BLaER1 treated with 17β-estradiol and CSF1 and Interleukin-3, amounts not matched to agents 10 nM and 100 nM (cell line): Measurements from ENCODE around the gene GRIP2.

Experiments
- H3K27ac ChIP-seq, 11 experiments: shearing (Covaris generic); formaldehyde crosslinking; 2 replicates each; pipeline ENCODE4 v1.8.1; 2022
- H3K27me3 ChIP-seq, 11 experiments: shearing (Covaris generic); formaldehyde crosslinking; 2 replicates each; pipeline ENCODE4 v1.8.1; 2022
- H3K36me3 ChIP-seq, 11 experiments: shearing (Covaris generic); formaldehyde crosslinking; 2 replicates each; pipeline ENCODE4 v1.8.1; 2022
- H3K4me1 ChIP-seq, 10 experiments: shearing (Covaris generic); formaldehyde crosslinking; 2 replicates each; pipeline ENCODE4 v1.8.1; 2022
- H3K4me2 ChIP-seq, 11 experiments: shearing (Covaris generic); formaldehyde crosslinking; 2 replicates each; pipeline ENCODE4 v1.8.1; 2022
- H3K4me3 ChIP-seq, 10 experiments: shearing (Covaris generic); formaldehyde crosslinking; 2 replicates each; pipeline ENCODE4 v1.8.1; 2022
- H3K9ac ChIP-seq, 11 experiments: shearing (Covaris generic); formaldehyde crosslinking; 2 replicates each; pipeline ENCODE4 v1.8.1; 2022
- H3K9me3 ChIP-seq, 11 experiments: shearing (Covaris generic); formaldehyde crosslinking; replicated peaks in 1 of 11; 2 replicates each; pipeline ENCODE4 v1.8.1; 2022
- H4K20me1 ChIP-seq, 11 experiments: shearing (Covaris generic); formaldehyde crosslinking; 2 replicates each; pipeline ENCODE4 v1.8.1; 2022
- Cebpa-rat ChIP-seq, 11 experiments: shearing (Covaris generic); IDR thresholded peaks; 2 replicates each; pipeline ENCODE4 v1.8.1; 2022

GRIP2 gene

GRCh38 chr3:14503033-14503705, 37.0 kb downstream of the GRIP2 start:
- Histone ChIP-seq H3K27me3 (no peaks in the 10 kb centered on the region), H4K20me1 (no peaks in the 10 kb centered on the region; a peak in 1 of 22 replicates), H3K36me3 (no peaks in the 10 kb centered on the region), H3K4me2 (no peak overlapping the region), H3K9ac (no peak overlapping the region), H3K9me3 (peaks cover 12 to 19% (median 15%) of the 10 kb centered on the region in 11 experiments), H3K4me3 (no peak overlapping the region), H3K4me1 (peaks cover 0 to 13% (median 7%) of the 10 kb centered on the region in 10 experiments; a peak in 11 of 20 replicates), H3K27ac (no peak overlapping the region)
- TF ChIP-seq Cebpa-rat (IDR thresholded peaks at IDR 0.05) = no peak

- Histone ChIP-seq H3K4me1 (peaks cover 0 to 8% (median 5%) of the 10 kb centered on the region in 10 experiments; a peak in 10 of 20 replicates), H4K20me1 (no peaks in the 10 kb centered on the region; a peak in 1 of 22 replicates), H3K9me3 (peaks cover 12 to 19% (median 15%) of the 10 kb centered on the region in 11 experiments), H3K36me3 (no peaks in the 10 kb centered on the region), H3K27ac (no peak overlapping the region), H3K4me2 (no peak overlapping the region), H3K9ac (no peak overlapping the region), H3K4me3 (no peak overlapping the region), H3K27me3 (no peaks in the 10 kb centered on the region)
- no peak for TF ChIP-seq Cebpa-rat (IDR thresholded peaks at IDR 0.05)
Observed at GRCh38 chr3:14502472-14502871, 37.7 kb downstream of the GRIP2 start.

GRCh38 chr3:14497321-14497720, 42.8 kb downstream of the GRIP2 start:
- H3K4me3 ChIP-seq = no peak overlapping the region
- H3K36me3 ChIP-seq = no peaks in the 10 kb centered on the region
- no peak for TF ChIP-seq Cebpa-rat (IDR thresholded peaks at IDR 0.05)
- H3K4me1 ChIP-seq = no peaks in the 10 kb centered on the region
- no peak overlapping the region for H3K9ac ChIP-seq
- no peaks in the 10 kb centered on the region for H3K27me3 ChIP-seq
- H4K20me1 ChIP-seq = peaks cover 0 to 18% (median 0%) of the 10 kb centered on the region in 11 experiments; a peak in 4 of 22 replicates
- H3K27ac ChIP-seq = no peak overlapping the region
- H3K4me2 ChIP-seq = no peak overlapping the region
- peaks cover 4 to 8% (median 5%) of the 10 kb centered on the region in 11 experiments for H3K9me3 ChIP-seq

- no peak for TF ChIP-seq Cebpa-rat (IDR thresholded peaks at IDR 0.05)
- Histone ChIP-seq H3K27ac (no peak overlapping the region), H4K20me1 (peaks cover 0 to 28% (median 0%) of the 10 kb centered on the region in 11 experiments; a peak in 6 of 22 replicates), H3K9me3 (peaks cover 0 to under 1% (median 0%) of the 10 kb centered on the region in 11 experiments; a peak in 1 of 22 replicates), H3K27me3 (no peaks in the 10 kb centered on the region), H3K4me2 (no peak overlapping the region), H3K9ac (no peak overlapping the region), H3K36me3 (no peaks in the 10 kb centered on the region), H3K4me3 (no peak overlapping the region), H3K4me1 (no peaks in the 10 kb centered on the region)
Observed at GRCh38 chr3:14496351-14496750, 43.8 kb downstream of the GRIP2 start.

GRCh38 chr3:14494973-14495300, 45.2 kb downstream of the GRIP2 start:
- H3K27ac ChIP-seq = no peak overlapping the region
- H3K9me3 ChIP-seq = no peaks in the 10 kb centered on the region
- no peak overlapping the region for H3K4me2 ChIP-seq
- TF ChIP-seq Cebpa-rat (IDR thresholded peaks at IDR 0.05) = no peak
- H3K36me3 ChIP-seq = peaks cover 0 to 8% (median 3%) of the 10 kb centered on the region in 11 experiments; a peak in 11 of 22 replicates
- H3K9ac ChIP-seq = no peak overlapping the region
- H3K4me3 ChIP-seq = no peak overlapping the region
- H3K27me3 ChIP-seq = no peaks in the 10 kb centered on the region
- no peaks in the 10 kb centered on the region for H3K4me1 ChIP-seq
- peaks cover 0 to 42% (median 0%) of the 10 kb centered on the region in 11 experiments; a peak in 9 of 22 replicates for H4K20me1 ChIP-seq

GRCh38 chr3:14494279-14494972, 45.7 kb downstream of the GRIP2 start:
- Histone ChIP-seq H3K9ac (no peak overlapping the region), H3K9me3 (no peaks in the 10 kb centered on the region), H3K36me3 (peaks cover 3 to 13% (median 8%) of the 10 kb centered on the region in 11 experiments; a peak in 21 of 22 replicates), H3K4me3 (no peak overlapping the region), H3K4me2 (no peak overlapping the region), H3K27ac (no peak overlapping the region), H3K4me1 (no peaks in the 10 kb centered on the region), H4K20me1 (peaks cover 0 to 46% (median 0%) of the 10 kb centered on the region in 11 experiments; a peak in 9 of 22 replicates), H3K27me3 (no peaks in the 10 kb centered on the region)
- no peak for TF ChIP-seq Cebpa-rat (IDR thresholded peaks at IDR 0.05)

- peaks cover 0 to 5% (median 0%) of the 10 kb centered on the region in 10 experiments; a peak in 3 of 20 replicates for H3K4me1 ChIP-seq
- H3K4me3 ChIP-seq = no peak overlapping the region
- no peak overlapping the region for H3K27ac ChIP-seq
- H3K27me3 ChIP-seq = no peaks in the 10 kb centered on the region
- no peak overlapping the region for H3K9ac ChIP-seq
- H4K20me1 ChIP-seq = peaks cover 0 to 53% (median 0%) of the 10 kb centered on the region in 11 experiments; a peak in 9 of 22 replicates
- H3K36me3 ChIP-seq = peaks cover 6 to 24% (median 20%) of the 10 kb centered on the region in 11 experiments; a peak in 21 of 22 replicates
- no peak overlapping the region for H3K4me2 ChIP-seq
- TF ChIP-seq Cebpa-rat (IDR thresholded peaks at IDR 0.05) = no peak
- H3K9me3 ChIP-seq = no peaks in the 10 kb centered on the region
Observed at GRCh38 chr3:14492948-14493881, 46.9 kb downstream of the GRIP2 start.

GRCh38 chr3:14491396-14492190, 48.5 kb downstream of the GRIP2 start:
- no peak; a peak in 1 of 22 replicates for TF ChIP-seq Cebpa-rat (IDR thresholded peaks at IDR 0.05)
- no peaks in the 10 kb centered on the region for H3K9me3 ChIP-seq
- H3K36me3 ChIP-seq = peaks cover 18 to 40% (median 36%) of the 10 kb centered on the region in 11 experiments; a peak in 21 of 22 replicates
- no peaks in the 10 kb centered on the region for H3K27me3 ChIP-seq
- H3K4me3 ChIP-seq = no peak overlapping the region
- no peak overlapping the region for H3K27ac ChIP-seq
- peaks cover 0 to 70% (median 0%) of the 10 kb centered on the region in 11 experiments; a peak in 12 of 22 replicates for H4K20me1 ChIP-seq
- no peak overlapping the region for H3K4me2 ChIP-seq
- H3K4me1 ChIP-seq = peaks cover 0 to 7% (median 0%) of the 10 kb centered on the region in 10 experiments; a peak in 4 of 20 replicates
- no peak overlapping the region for H3K9ac ChIP-seq
